Activated gamma-delta T cell treated with anti-CD3 and anti-CD28 coated beads, Interleukin-2, amount 50 U/mL, for 16 hours (primary cell): ENCODE results near the gene PLIN4.

ENCODE experiments used
- DNase-seq: peaks from one replicate; pipeline ENCODE4 v3.0.0-alpha.2; 2020; ENCODE audit warnings: low read depth

The PLIN4 gene

GRCh38 chr19:4525563-4526002 is 7.3 kb upstream of the PLIN4 start:
- no peak for DNase-seq

- DNase-seq: peak; percentile 46
Measured at GRCh38 chr19:4524808-4525562, 6.7 kb upstream of the PLIN4 start.

- DNase-seq: no peak
Measured at GRCh38 chr19:4523306-4524110, 5.2 kb upstream of the PLIN4 start.

- DNase-seq: no peak
Measured at GRCh38 chr19:4522291-4523002, 4.2 kb upstream of the PLIN4 start.

GRCh38 chr19:4521888-4522242 is 3.6 kb upstream of the PLIN4 start:
- DNase-seq: no peak

GRCh38 chr19:4521170-4521887 is 3.0 kb upstream of the PLIN4 start:
- DNase-seq: no peak

- DNase-seq: no peak
Measured at GRCh38 chr19:4519521-4520277, 1.4 kb upstream of the PLIN4 start.

GRCh38 chr19:4519172-4519496 is 848 bp upstream of the PLIN4 start:
- DNase-seq: no peak

GRCh38 chr19:4517451-4518057 is 732 bp downstream of the PLIN4 start:
- DNase-seq: no peak

- DNase-seq: no peak
Measured at GRCh38 chr19:4516939-4517300, 1.4 kb downstream of the PLIN4 start.

GRCh38 chr19:4516199-4516938 is 1.9 kb downstream of the PLIN4 start:
- no peak for DNase-seq

- DNase-seq: no peak
Measured at GRCh38 chr19:4515732-4516131, 2.6 kb downstream of the PLIN4 start.

- DNase-seq: no peak
Measured at GRCh38 chr19:4513248-4513647, 5.0 kb downstream of the PLIN4 start.

GRCh38 chr19:4512070-4512469 is 6.2 kb downstream of the PLIN4 start:
- no peak for DNase-seq

GRCh38 chr19:4511300-4512054 is 6.8 kb downstream of the PLIN4 start:
- no peak for DNase-seq

- DNase-seq: no peak
Measured at GRCh38 chr19:4510435-4511255, 7.6 kb downstream of the PLIN4 start.

GRCh38 chr19:4508698-4509097 is 9.6 kb downstream of the PLIN4 start:
- no peak for DNase-seq

- DNase-seq: no peak
Measured at GRCh38 chr19:4507804-4508203, 10.5 kb downstream of the PLIN4 start.

- DNase-seq: no peak
Measured at GRCh38 chr19:4507150-4507452, 11.2 kb downstream of the PLIN4 start.
